Lung (tissue), 12 donors: ENCODE results near the gene SAMD4A. TPM values are rescaled to one million over a fixed set of nuclear protein-coding genes. Genes with fewer than 3 reads are reported as not detected.

Experiments used
- ATAC-seq: fragments of 200-7000 bp; cut with Tn5 transposase; one replicate; pipeline ENCODE4 v1.9.1; 2020; ENCODE audit warnings: moderate number of reproducible peaks; ENCODE audit not compliant: insufficient read depth, low FRiP score
- DNase-seq, 3 donors: peaks; one replicate each; pipeline ENCODE4 v3.0.0-alpha.2; 2013 to 2017
- H3K27ac ChIP-seq, 2 donors: one replicate each; pipeline ENCODE4 v1.5.1; 2013; ENCODE audit warnings: mild to moderate bottlenecking in 2 of 2, moderate library complexity in 2 of 2, control low read depth in 1 of 2, inconsistent platforms in 1 of 2, low read depth in 1 of 2, low read length in 1 of 2
- H3K27me3 ChIP-seq, 3 donors: one replicate each; pipeline ENCODE4 v1.5.1; 2013; ENCODE audit warnings: low read length in 2 of 3; ENCODE audit not compliant: control insufficient read depth in 3 of 3, insufficient read depth in 3 of 3
- H3K36me3 ChIP-seq, 4 donors: one replicate each; pipeline ENCODE4 v1.5.1; 2013; ENCODE audit warnings: low read length in 4 of 4, mild to moderate bottlenecking in 1 of 4, moderate library complexity in 1 of 4; ENCODE audit not compliant: control insufficient read depth in 4 of 4, insufficient read depth in 4 of 4
- H3K4me1 ChIP-seq, 5 donors: one replicate each; pipeline ENCODE4 v1.5.1; 2013; ENCODE audit warnings: low read length in 5 of 5, mild to moderate bottlenecking in 2 of 5, moderate library complexity in 1 of 5; ENCODE audit not compliant: control insufficient read depth in 5 of 5, insufficient read depth in 5 of 5
- H3K4me3 ChIP-seq: one replicate; pipeline ENCODE4 v1.5.1; 2013; ENCODE audit warnings: mild to moderate bottlenecking, control low read depth, moderate library complexity
- H3K9ac ChIP-seq, 2 donors: one replicate each; pipeline ENCODE4 v1.5.1; 2013; ENCODE audit warnings: low read length in 2 of 2, control low read depth in 1 of 2; ENCODE audit not compliant: insufficient read depth in 1 of 2
- H3K9me3 ChIP-seq, 4 donors: one replicate each; pipeline ENCODE4 v1.5.1; 2013; ENCODE audit warnings: low read length in 3 of 4, mild to moderate bottlenecking in 1 of 4, moderate library complexity in 1 of 4; ENCODE audit not compliant: control insufficient read depth in 4 of 4, insufficient read depth in 3 of 4
- CTCF ChIP-seq: IDR thresholded peaks from 2 replicates; pipeline ENCODE4 v1.5.1; 2012; ENCODE audit warnings: mild to moderate bottlenecking; ENCODE audit errors: control extremely low read depth, extremely low read depth
- WGBS, 2 donors: extraction: QIAGEN DNeasy Blood & Tissue Kit; methylation state at CpG; one replicate each; pipeline ENCODE4 v1.1.7; 2013; 5-methylcytosine and 5-hydroxymethylcytosine counted together
- polyA plus RNA-seq, 2 donors: library from polyadenylated mRNA; stranded (reverse); fragments of 200-250 nt; gene quantifications; one replicate each; pipeline ENCODE4 v1.2.1, GENCODE V29; 2013
- total RNA-seq, 2 donors: library from RNA; depleted of rRNA in 1 of 2; stranded (reverse); fragments of >200 nt in 1 of 2; gene quantifications; one replicate each; pipeline ENCODE4 v1.2.1, GENCODE V29; 2014 to 2021
- donor health status: control.
- donor health status: control.
- donor health status: Bipolar disorder and iron deficiency.
- donor health status: healthy.
- donor health status: DM: yes; HTN: yes; CAD: no.

The SAMD4A gene
- total and polyA plus RNA-seq, 4 donors, result 5.8 to 26.6 (median 16.2) TPM

GRCh38 chr14:54529811-54530210 is 37.1 kb upstream of the SAMD4A start:
- ATAC-seq (no peak), DNase-seq (no peak)
- H3K4me3 ChIP-seq, result no peak overlapping the region
- H3K4me1 ChIP-seq, result peaks cover 0 to 3% (median 0%) of the 10 kb centered on the region in 5 donors
- WGBS, 2 donors, result 38 to 48% methylated on average over 1 of the region's 1 CpG
- H3K9ac ChIP-seq, result no peak overlapping the region
- H3K9me3 ChIP-seq, result no peaks in the 10 kb centered on the region
- H3K27me3 ChIP-seq, result no peaks in the 10 kb centered on the region
- H3K27ac ChIP-seq, result no peak overlapping the region
- H3K36me3 ChIP-seq, result peaks cover 0 to 11% (median 4%) of the 10 kb centered on the region in 4 donors
- TF ChIP-seq CTCF, result no peak

- peaks cover 0 to 8% (median under 1%) of the 10 kb centered on the region in 4 donors for H3K36me3 ChIP-seq
- no peak overlapping the region for H3K4me3 ChIP-seq
- no peak overlapping the region for H3K9ac ChIP-seq
- no peak for DNase-seq
- H3K27me3 ChIP-seq, result no peaks in the 10 kb centered on the region
- H3K4me1 ChIP-seq, result peaks cover 0 to 13% (median 7%) of the 10 kb centered on the region in 5 donors
- no peak overlapping the region for H3K27ac ChIP-seq
- TF ChIP-seq CTCF, result no peak
- 84 to 94% methylated on average over 3 of the region's 3 CpGs for WGBS, 2 donors
- H3K9me3 ChIP-seq, result no peaks in the 10 kb centered on the region
- ATAC-seq, result no peak
Measured at GRCh38 chr14:54532111-54533012, 34.6 kb upstream of the SAMD4A start.

- no peaks in the 10 kb centered on the region for H3K9me3 ChIP-seq
- DNase-seq (no peak), ATAC-seq (no peak)
- peaks cover 0 to 9% (median under 1%) of the 10 kb centered on the region in 4 donors for H3K36me3 ChIP-seq
- H3K27me3 ChIP-seq, result no peaks in the 10 kb centered on the region
- TF ChIP-seq CTCF, result no peak
- no peak overlapping the region for H3K4me3 ChIP-seq
- peaks cover 0 to 13% (median 7%) of the 10 kb centered on the region in 5 donors for H3K4me1 ChIP-seq
- no peak overlapping the region for H3K9ac ChIP-seq
- WGBS, 2 donors, result 89 to 95% methylated on average over 1 of the region's 1 CpG
- no peak overlapping the region for H3K27ac ChIP-seq
Measured at GRCh38 chr14:54533100-54533499, 33.8 kb upstream of the SAMD4A start.
